MV-4-11 (cell line): Measurements from ENCODE around the gene ARHGAP15.

Source experiments
- DNase-seq: peaks from one replicate; lab custom pipeline; 2025; lab: John Stamatoyannopoulos, UW

Gene ARHGAP15

DNA sequence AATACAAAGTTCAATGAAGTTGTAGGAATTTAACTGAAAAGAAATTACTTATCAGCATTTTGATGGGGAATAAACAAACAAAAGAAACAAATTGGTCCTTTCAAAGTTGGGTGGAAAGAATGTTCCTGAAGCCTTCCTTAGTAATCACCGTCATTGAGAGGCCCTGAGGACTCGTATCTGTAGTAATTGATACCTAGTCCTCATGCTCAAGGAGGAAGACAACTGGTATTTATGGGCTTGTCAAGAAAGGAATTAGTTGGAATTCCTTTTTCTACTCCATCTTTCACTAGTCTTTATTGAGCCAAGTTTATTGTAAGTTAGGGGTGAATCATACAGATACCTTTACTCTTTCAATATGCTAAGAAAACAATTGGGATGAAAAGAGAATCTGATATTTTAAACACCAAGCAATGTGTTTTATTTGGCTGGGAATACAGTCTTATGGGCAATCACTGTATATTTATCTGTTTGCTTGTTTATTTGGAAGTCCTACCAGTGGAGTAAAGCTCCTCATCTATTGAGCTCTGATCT, 324.8 kb downstream of the ARHGAP15 start:
- no peak for DNase-seq

DNA sequence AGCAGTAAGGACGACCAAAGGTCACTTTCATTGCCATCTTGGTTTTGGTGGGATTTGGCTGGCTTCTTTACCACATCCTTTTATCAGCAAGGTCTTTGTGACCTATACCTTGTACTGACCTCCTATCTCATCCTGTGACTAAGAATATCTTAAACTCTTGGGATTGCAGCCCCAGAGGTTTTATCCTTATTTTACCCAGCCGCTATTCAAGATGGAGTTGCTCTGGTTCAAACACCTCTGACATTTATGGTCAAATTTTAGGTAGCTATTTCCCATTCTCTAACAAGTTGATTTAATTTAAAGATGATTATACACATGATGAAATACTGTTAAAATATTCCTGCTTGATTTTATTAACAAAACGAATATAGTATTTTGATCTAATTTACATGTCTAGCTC, 326.1 kb downstream of the ARHGAP15 start:
- DNase-seq = no peak

DNA sequence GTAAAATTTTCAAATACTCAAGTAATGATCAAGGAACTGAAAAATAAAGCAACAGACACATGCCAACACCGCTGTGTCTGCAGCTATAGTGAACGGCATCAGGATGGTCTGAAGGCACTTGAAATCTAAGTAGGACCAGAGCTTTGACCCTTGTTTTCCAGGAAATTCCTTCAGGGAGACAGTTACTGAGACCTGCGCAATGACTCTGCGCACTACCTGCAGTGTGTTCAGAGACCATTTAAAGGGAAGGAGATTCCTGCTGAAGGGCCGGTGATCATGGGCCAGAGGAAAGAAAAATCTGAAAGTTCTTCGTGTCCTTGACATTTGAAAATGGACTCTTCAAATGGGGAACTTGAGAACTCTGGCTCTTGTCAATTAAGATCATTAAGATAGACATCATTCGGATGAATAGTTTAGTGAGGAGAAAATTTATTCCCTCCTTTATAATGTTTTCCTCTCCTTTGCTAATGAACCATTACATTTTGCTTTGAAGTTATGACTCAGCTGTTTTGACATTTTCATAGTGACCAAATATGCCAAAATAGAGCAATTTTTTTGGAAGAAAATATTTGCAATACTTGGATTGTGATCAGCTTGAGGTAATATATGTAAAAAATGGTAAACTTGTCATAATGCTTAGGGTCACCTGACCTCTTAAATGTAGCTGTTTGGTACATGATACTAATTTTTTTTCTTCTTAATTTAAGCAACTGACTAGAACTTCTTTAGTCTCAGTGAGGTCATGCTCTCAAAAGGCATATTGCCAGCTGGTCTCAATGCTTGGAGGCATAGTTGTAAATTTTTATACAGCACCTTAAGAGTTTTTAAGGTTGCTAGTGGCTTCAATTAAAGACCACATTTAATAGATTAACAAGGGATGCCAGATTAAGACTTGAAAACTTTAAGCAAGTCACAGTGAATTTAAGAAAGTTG, 329.3 kb downstream of the ARHGAP15 start:
- no peak for DNase-seq

DNA sequence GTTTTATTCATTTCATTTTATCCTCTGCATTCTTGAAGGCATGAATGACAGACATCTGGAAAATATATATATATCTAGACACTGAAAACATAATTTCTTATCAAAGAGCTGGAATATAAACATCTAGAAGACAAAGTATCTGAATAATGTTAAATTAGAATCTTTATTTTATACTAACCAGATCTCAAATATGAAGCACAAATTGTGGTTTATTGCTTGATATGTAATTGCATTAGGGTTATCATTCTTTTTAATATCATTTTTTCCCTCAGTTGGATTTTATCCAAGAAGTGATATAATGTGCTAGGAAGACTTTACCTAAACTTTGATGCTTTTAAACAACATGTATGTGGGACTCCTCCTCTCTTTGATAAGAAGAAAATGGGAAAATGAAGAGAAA, 331.2 kb downstream of the ARHGAP15 start:
- no peak for DNase-seq

DNA sequence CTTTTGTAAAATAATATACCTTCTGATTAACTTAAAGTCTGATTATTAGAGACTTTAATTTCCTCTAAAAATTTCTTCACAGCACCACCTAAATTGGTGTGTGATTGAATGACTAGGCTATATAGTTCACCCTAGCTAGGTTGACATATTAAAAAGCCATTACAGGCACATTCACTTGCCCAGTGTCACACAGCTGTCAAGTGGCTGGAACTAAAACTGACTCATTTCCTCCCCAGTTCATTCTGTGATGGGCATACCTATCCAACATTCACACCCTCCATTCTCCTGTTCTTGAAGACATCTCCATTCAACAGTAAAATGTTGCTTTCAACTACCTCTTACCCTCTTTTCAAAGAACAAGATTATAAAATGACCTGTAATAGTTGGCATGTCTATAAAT, 334.5 kb downstream of the ARHGAP15 start:
- DNase-seq = no peak

DNA sequence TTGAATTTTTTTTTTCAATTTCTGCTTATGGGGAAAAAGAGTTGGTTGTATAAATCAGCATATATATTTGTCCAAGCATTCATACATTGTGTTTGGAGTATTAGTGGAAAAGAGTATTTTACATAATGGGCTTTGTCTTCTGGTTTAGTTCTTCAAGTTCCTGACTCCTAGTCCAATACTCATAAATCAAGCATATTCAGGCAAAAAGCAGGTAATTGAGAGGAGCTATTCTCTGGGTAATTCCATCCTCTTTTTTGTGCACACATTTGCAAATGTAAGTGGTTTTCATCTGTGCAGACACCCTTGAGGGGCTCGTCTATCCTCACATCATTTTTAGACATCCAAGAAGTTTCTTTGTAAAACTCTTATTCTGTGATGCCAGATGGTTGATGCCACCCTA, 337.2 kb downstream of the ARHGAP15 start:
- DNase-seq = no peak

DNA sequence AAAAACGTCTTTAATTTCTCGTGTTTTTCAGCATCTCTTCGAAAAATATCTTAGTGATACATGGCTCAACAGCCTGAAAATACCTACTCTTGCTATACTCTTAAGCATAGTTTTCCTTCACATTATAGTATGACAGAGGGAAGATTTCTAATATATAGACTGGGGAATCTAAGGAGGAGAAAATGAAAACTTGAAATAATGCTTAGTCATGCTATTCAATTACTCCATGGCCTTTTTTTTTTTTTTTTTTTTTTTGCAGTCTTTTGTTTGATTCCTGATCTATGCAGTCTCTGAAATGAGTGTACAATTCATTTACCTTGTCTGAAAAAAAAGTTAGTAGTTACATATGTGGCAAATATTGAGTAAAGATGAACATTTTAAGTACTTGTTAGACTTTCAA, 337.8 kb downstream of the ARHGAP15 start:
- DNase-seq = no peak

DNA sequence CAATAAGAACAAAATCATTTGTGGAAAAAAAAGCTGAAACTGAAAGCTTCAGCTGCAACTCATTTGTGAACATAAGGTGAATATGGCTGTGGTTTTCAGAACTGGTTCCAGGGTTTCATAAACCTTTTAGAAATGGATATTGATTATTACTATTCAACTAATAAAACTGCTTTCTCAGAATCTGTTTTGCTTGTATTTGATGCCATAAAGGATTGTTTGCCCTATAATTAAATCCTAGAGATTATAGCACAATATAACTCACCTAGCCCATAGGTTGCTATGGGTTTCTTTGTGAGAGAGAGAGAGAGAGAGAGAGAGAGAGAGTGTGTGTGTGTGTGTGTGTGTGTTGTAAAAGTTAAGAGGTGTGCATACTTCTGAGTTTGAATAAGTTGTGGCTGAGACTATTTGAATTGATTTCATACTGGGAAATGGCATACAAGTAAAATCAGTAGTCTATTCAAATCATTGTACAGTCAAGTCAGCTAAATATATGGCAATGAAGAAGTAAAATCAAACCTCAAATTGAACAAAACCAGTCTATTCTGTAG, 339.2 kb downstream of the ARHGAP15 start:
- DNase-seq = no peak

DNA sequence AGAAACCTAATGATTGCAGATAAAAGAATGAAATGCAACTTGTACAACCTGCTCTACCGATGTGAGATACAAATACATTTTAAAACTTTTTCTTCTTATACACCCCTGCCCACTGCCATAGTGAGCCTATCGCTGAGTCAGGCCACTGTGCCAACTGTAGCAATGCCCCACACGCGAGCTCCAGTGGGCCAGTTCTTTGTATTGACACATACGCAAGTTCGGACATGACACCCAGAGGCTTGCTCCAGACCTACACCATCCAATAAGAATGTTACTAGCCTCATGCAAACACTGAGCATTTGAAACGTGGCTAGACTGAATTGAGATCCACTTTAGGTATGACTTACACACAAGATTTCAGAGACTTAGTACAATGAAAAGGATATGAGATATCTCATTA, 340.1 kb downstream of the ARHGAP15 start:
- DNase-seq = no peak

DNA sequence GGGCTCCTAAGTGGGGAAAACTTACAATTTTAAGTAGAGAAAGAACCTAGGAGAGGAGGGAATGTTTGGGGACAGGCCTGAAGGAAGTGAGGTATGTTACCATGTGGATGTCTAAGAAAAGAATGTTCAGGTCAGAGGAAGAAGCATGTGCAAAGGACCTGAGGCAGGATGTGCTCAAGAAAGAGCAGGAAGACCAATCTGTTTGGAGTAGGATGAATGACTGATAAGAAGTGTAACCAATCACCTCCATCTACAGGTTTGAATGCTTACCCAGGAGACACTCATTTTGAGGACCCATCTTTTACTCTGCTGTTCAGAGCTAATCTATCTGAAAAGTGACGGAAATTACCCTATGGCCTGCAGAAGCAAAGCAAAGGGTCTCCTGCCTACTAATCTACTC, 342.3 kb downstream of the ARHGAP15 start:
- DNase-seq = no peak

DNA sequence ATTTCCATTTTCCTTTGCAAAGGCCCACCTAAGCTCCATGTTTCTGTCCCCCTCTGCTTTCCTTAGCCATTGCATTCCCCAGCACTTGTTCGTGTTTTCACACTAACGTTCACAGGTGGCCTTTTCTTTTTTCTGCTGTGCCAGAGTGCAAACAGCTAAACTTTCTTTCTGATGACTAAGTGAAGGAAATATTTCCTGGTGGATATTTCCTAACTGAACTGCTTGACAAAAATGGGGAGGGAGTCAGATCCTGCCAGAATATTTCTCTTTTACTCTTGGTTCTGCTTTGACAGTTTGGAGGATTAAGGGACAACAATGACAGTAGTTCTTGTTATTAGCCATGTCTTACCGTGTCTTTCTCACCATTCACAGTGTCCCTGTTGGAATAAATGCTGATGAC, 344.0 kb downstream of the ARHGAP15 start:
- no peak for DNase-seq

DNA sequence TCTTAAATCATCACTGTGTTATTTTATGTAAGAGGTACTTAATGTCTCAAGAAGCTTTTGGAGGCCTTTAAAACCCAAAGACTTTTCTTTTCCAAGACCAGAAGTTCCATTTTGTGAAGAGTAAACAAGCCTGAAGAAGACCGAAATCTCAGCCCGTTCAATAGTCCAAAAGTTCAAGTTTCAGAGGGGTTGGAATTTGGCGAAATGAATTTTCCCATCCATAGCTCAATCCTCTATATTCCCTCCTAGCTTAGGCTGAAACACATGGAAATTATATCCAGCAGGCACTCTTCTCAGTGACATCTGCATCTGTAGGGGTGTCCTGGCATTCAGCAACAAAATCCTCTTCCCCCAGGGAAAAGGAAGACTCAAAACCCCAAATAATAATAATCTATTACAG, 344.6 kb downstream of the ARHGAP15 start:
- DNase-seq = no peak

DNA sequence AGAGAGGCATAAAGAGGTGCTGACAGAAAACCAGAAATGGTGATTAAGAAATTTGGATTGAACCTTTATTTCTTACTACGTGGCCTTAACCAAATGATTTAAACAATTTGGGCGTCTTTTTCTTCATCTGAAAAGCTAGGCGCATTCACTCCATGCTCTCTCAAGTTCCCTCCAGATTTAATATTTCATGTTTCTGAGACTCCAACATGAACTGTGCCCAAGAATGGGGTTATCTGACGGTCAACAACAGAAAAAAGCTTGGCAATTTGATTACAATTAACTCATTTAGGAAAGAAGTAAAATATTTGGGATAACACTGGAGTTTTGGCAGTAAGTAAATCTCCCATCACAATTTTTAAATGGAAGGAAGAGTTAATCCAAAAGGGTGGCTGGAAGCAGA, 345.4 kb downstream of the ARHGAP15 start:
- no peak for DNase-seq

DNA sequence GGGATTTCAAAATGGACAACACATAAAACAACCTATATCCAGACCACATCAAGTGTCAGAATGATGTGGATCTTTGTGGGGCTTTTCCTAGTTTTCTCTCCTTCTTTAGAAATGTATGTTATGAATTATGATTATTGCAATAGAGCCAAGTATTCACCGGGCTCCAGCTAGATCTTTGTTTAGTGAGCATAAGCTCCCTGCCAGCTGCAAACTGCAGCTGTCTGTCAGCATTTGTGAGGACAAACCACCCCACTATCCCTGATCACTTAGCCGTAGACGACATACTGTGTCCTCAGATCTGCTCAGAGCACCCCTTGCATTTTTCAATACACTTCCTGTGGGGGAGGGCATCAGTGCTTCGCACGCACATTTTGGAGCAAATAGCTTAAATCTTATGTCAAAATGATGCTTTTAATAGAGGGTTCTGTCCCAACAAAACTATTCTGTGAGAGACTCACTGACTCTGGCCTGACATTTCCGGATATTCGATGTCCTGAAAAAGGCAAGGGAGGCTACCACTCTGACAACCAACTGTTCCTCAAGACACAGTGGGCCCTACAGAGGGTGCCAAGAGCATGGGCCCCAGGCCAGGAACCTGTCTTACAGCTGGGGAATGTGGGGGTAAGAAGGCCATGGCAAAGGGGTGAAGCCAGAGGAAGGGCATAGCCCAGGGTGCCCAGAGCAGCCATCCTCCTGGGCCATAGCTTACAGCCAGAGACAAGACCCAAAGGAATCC, 346.0 kb downstream of the ARHGAP15 start:
- DNase-seq = no peak

DNA sequence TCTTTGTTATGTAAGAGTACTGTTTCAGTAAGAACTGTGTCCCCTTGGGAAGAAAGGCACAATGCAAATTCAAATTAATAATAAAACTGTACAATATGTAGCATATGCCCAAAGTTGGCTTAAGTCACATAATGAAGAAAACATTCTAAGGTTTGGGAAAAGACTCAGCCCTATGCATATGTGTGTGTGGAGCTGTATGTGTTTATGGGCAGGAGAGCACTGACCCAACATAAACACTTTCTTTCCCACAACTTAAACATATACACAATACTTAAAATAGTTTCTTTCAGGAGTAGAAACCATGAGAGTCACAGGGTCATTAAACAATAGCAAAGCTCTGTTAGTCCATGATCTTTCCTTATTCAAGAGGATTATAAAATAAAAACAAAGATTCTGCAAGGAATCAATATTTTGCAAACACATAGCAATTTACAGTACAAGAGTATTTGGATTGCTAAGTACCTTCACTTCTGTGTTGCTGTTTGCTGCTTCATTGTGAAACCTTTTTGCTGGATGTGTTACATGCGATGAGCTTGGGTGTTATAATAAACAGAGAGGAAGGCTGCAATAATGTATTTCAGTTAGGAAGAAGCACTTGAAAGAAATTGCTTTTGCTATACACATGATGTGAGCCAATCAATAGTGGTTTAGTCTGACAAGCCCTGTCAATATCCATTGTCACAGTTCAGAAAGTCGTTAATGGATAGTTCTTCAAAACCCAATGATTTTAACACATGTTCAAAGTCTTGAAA, 347.3 kb downstream of the ARHGAP15 start:
- no peak for DNase-seq

DNA sequence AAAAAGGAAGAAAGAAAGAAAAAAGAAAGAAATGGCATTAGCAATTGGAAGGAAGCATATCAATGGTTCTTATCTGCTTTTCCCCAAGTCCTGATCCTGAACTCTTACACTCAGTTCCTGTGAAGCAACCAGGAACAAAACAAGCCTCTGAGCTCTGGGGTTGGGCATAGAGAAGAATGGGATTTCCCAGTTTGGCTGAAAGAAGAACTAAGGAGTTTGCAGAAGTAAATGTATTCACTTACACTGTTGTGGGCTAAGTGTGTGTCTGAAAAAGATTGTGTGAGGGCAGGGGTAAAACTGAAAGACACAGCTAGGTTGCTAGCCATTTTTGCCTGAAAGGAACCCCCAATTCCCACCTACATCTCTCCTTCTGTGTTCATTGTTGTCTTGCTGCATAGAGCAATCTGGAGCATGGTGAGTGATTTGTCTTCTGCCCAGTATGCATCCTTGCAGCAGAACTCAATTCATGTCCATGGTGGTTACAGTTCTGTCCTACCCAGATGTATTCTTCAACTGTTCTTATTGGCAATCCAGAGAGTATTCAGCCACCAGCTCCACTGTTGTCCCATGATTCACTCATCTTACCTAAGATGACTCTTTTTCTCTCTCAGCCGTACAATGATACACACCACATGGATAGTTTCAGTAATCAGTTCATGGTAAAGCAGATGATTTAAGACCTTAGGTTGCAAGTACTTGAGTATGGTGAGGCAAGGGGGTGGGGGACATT, 348.7 kb downstream of the ARHGAP15 start:
- DNase-seq = peak; percentile 57

DNA sequence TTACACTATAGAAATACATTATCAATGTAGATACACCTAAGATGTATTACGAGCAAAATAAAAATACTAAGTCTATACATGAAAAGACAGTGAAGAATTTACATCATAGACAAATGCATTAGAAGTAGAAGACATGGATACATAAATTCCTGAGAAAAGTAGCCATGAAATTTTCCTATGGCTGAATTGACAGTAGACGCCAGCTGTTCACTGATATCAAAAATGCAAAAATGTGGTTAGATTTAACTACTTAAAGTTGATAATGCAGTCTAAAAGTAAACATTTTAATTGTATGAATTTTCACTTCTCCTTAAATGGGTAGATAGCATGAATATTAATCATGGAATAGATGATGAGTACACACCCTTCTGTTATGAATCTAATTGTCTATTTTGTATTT, 350.9 kb downstream of the ARHGAP15 start:
- no peak for DNase-seq

DNA sequence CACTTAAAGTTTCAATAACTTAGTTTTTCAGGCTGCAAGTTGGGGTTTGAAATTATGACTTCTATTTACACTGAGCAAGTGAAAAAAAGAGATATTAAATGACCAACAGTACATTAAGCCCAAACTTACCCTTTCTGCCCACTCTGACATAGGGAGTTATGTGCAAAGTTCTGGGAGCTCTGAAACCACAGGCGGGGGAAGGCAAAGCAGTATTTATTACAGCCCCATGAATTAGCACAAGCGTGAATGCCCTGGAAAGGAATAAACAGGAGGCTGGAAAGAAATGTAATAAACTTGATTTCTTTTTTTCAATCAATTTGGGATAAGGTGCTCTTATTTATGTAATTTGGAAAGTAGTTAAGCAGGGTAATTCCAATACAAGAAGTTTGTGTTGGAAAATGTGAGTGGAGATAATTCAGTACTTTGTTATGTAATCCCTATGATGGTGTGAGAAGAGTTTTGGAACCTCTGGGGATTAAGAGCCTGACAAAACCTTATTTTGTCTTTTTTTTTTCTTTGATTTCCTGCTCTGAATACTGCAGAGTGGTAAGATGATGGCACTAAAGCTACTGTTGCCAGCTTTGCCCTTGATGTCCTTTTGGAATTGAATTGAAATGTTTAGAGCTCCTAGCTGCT, 351.5 kb downstream of the ARHGAP15 start:
- no peak for DNase-seq

DNA sequence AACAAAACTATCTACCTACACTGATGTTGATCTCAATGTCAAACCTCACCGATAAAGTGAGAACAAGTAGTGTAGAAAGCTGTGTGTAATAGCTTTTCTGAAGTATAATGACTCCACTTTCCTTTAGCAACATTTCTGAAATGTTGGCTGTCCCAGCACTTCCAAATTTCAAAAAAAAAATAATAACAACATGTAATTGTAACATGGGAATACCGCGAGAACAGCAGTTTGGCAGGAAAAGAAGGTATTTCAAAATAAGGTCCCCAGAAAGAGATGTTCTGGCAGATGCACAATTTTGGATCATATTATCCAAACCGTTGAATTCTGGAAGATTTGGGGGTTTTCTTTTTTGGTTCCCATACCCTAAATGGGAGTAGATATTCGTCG, 352.0 kb downstream of the ARHGAP15 start:
- no peak for DNase-seq

DNA sequence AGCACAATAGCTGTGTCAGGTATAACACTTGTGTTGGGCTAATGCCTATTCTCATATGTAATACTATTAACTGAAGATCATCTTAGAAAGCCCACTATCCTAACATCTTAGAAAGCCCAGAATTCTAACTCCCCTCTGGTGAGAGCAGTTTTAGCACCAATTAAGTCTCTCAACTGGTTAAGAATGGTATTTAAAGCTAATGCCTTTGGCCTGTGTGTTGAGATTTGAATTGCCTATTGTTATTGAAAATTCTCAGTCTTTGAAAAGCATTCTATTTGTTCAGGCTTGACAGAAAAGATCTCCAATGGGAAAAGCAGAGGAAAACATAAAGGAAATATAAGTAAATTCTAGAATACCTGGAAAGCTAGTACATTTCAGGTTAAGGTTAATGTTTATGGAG, 352.5 kb downstream of the ARHGAP15 start:
- no peak for DNase-seq

DNA sequence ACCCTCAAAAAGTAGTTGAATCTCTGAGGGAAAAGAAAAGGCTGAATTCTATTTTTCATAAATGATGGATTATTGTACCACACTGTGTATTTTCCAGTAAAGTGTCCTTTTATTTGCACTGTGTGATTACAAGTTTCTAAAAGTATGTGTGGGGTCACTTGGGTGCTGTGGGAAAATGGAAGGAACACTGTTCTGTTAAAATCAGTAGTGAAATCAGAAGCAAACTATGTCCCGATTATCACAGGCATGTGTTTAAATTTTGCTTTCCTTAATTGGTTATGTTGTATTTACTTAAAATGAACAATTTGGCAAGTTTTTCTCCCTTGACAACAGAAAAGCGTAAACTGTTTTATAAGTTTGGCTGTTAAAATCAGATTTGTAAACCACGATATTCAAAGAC, 353.1 kb downstream of the ARHGAP15 start:
- DNase-seq = no peak
